ENCODE measurements around the gene SDCCAG8. TPM values are rescaled to one million over a fixed set of nuclear protein-coding genes. Genes with fewer than 3 reads are reported as not detected.
A peak's percentile ranks its signal among the peaks of the same experiment; 100 is the strongest.

Gene SDCCAG8
- total and polyA plus RNA-seq, 2 of the 8 experiments (the other 6 are each of a cell fraction or from before 2014, with no cell fraction given): 15.6 to 21.0 TPM

- no peaks in the 10 kb centered on the region; the same call in 1 of the 2 replicates for H3K23me2 ChIP-seq (ENCODE audit: low read depth, low read length)
- H3K4me2 ChIP-seq (ENCODE audit: insufficient read depth in 1 of 2, low read depth in 2 of 2, low read length in 2 of 2): no peak overlapping the region
- peak overlapping the region; percentile 35; the same call in 1 of the 2 replicates for H2BK5ac ChIP-seq (ENCODE audit: low read depth, low read length)
- H2AFZ ChIP-seq (ENCODE audit: low read length): no peak overlapping the region
- no peak overlapping the region for H3K4ac ChIP-seq (replicated peaks; ENCODE audit: insufficient read length, low read depth, low read length)
- H3K36me3 ChIP-seq (ENCODE audit: control insufficient read depth in 2 of 4, insufficient read depth in 4 of 4, low read length in 3 of 4): no peaks in the 10 kb centered on the region
- no peak overlapping the region for H3K4me3 ChIP-seq (ENCODE audit: extremely low read depth in 1 of 4, insufficient read depth in 2 of 4, low read depth in 3 of 4, low read length in 4 of 4)
- no peak overlapping the region for H3K56ac ChIP-seq (replicated peaks; ENCODE audit: insufficient read length, low read depth, low read length)
- DNase-seq (ENCODE audit: low read depth in 1 of 2, low spot score in 2 of 2) (no peak), FAIRE-seq (no peak)
- 85% methylated on average over 9 of the region's 9 CpGs; no CpG with 5 or more reads in 1 of the 2 experiments for WGBS, 2 experiments (ENCODE audit: extremely low coverage in 1 of 2, insufficient coverage in 1 of 2, insufficient read length in 1 of 2, insufficient replicate concordance in 2 of 2, low coverage in 1 of 2, low lambda C conversion rate in 2 of 2, missing lambda C conversion rate in 1 of 2)
- H3K18ac ChIP-seq (ENCODE audit: extremely low read depth, low read length): no peak overlapping the region
- H2AK5ac ChIP-seq (ENCODE audit: low read depth, low read length): no peak overlapping the region
- H2BK12ac ChIP-seq (ENCODE audit: low read depth, low read length): no peak overlapping the region
- ChIA-PET CTCF (ENCODE audit: partially characterized antibody) (interaction anchor here (1.1 to 1.4 kb wide), 2 partner anchors 9 to 61 kb away, joined by 3 to 5 read pairs; no protein-coding TSS in a partner anchor), POLR2A (ENCODE audit: partially characterized antibody) (no interaction called here)
- H3K23ac ChIP-seq (ENCODE audit: insufficient read length): no peak overlapping the region
- no peaks in the 10 kb centered on the region for H4K20me1 ChIP-seq (replicated peaks in 1 of 2; ENCODE audit: control insufficient read depth in 1 of 2, insufficient read depth in 2 of 2, low read length in 2 of 2)
- peaks cover 0 to 2% (median 0%) of the 10 kb centered on the region in 4 experiments; a peak in 1 of 7 replicates for H3K27me3 ChIP-seq (replicated peaks in 1 of 4; ENCODE audit: control insufficient read depth in 3 of 4, extremely low read depth in 1 of 4, insufficient read depth in 3 of 4, low read length in 3 of 4)
- no peak overlapping the region for H2BK15ac ChIP-seq (ENCODE audit: low read length)
- H4K8ac ChIP-seq (ENCODE audit: extremely low read depth, insufficient read depth, low read length): no peak overlapping the region; the same call in 1 of the 2 replicates
- H3K9me3 ChIP-seq (ENCODE audit: insufficient read depth in 2 of 2, low read depth in 1 of 2, low read length in 1 of 2): no peaks in the 10 kb centered on the region
- no peak overlapping the region for H2BK120ac ChIP-seq (replicated peaks; ENCODE audit: low read depth, low read length)
- H3K79me2 ChIP-seq (ENCODE audit: control insufficient read depth in 1 of 2, insufficient read depth in 2 of 2, low read length in 2 of 2): no peaks in the 10 kb centered on the region
- H3K27ac ChIP-seq (ENCODE audit: low read depth, low read length): no peak overlapping the region
- H3K14ac ChIP-seq (ENCODE audit: insufficient read length): no peak overlapping the region
- no peak overlapping the region for H4K91ac ChIP-seq (replicated peaks; ENCODE audit: insufficient read length, low read length)
- no peak overlapping the region for H2BK20ac ChIP-seq (ENCODE audit: low read length)
- H3K9ac ChIP-seq (replicated peaks in 1 of 4; ENCODE audit: extremely low read depth in 1 of 4, low read depth in 3 of 4, low read length in 3 of 4): no peak overlapping the region
- no peaks in the 10 kb centered on the region for H3K79me1 ChIP-seq (ENCODE audit: low read depth, low read length)
- no peak overlapping the region for H4K5ac ChIP-seq (ENCODE audit: insufficient read length, low read depth, low read length)
- peaks cover 2 to 14% (median 10%) of the 10 kb centered on the region in 4 experiments; a peak in 6 of 7 replicates for H3K4me1 ChIP-seq (replicated peaks in 1 of 4; ENCODE audit: control insufficient read depth in 3 of 4, insufficient read depth in 4 of 4, low read length in 3 of 4)
- no peak for TF ChIP-seq GTF2F1 (IDR thresholded peaks at IDR 0.05; ENCODE audit: borderline replicate concordance, low read depth, low read length)
- TF ChIP-seq HDAC6 (IDR thresholded peaks at IDR 0.05; ENCODE audit: low read depth, low read length): no peak
- TF ChIP-seq FOSL1 (IDR thresholded peaks at IDR 0.05; ENCODE audit: insufficient read depth, low read depth, low read length): no peak
- no peak for TF ChIP-seq TAF7 (optimal IDR thresholded peaks at IDR 0.05; ENCODE audit: borderline replicate concordance, low read depth, low read length)
Measured at GRCh38 chr1:243415663-243416408, 160.0 kb downstream of the SDCCAG8 start.

Data from H1 (cell line).